ENCODE data around the gene FREM2. TPM values are rescaled to one million over a fixed set of nuclear protein-coding genes. Genes with fewer than 3 reads are reported as not detected.

Gene FREM2
- total RNA-seq, 1 experiment from 2014 or later: 0.08 TPM

GRCh38 chr13:38687246-38688229 is 661 bp downstream of the FREM2 start:
- no peak for DNase-seq (ENCODE audit: low read depth)

GRCh38 chr13:38688674-38689073 is 1.8 kb downstream of the FREM2 start:
- DNase-seq (ENCODE audit: low read depth): no peak

GRCh38 chr13:38690231-38690630 is 3.4 kb downstream of the FREM2 start:
- DNase-seq (ENCODE audit: low read depth): no peak

GRCh38 chr13:38693168-38693567 is 6.3 kb downstream of the FREM2 start:
- DNase-seq (ENCODE audit: low read depth): no peak

GRCh38 chr13:38693641-38694040 is 6.8 kb downstream of the FREM2 start:
- no peak for DNase-seq (ENCODE audit: low read depth)

GRCh38 chr13:38697197-38697596 is 10.3 kb downstream of the FREM2 start:
- no peak for DNase-seq (ENCODE audit: low read depth)

GRCh38 chr13:38697628-38698333 is 10.9 kb downstream of the FREM2 start:
- peak; percentile 15 for DNase-seq (ENCODE audit: low read depth)

- DNase-seq (ENCODE audit: low read depth): no peak
Observed at GRCh38 chr13:38700051-38700450, 13.2 kb downstream of the FREM2 start.

- no peak for DNase-seq (ENCODE audit: low read depth)
Observed at GRCh38 chr13:38702669-38703068, 15.8 kb downstream of the FREM2 start.

GRCh38 chr13:38703255-38703654 is 16.4 kb downstream of the FREM2 start:
- no peak for DNase-seq (ENCODE audit: low read depth)

- DNase-seq (ENCODE audit: low read depth): no peak
Observed at GRCh38 chr13:38705365-38705764, 18.5 kb downstream of the FREM2 start.

- DNase-seq (ENCODE audit: low read depth): no peak
Observed at GRCh38 chr13:38707460-38707859, 20.6 kb downstream of the FREM2 start.

GRCh38 chr13:38713046-38713445 is 26.2 kb downstream of the FREM2 start:
- no peak for DNase-seq (ENCODE audit: low read depth)

- no peak for DNase-seq (ENCODE audit: low read depth)
Observed at GRCh38 chr13:38718374-38718773, 31.5 kb downstream of the FREM2 start.

GRCh38 chr13:38730332-38730731 is 43.5 kb downstream of the FREM2 start:
- no peak for DNase-seq (ENCODE audit: low read depth)

- DNase-seq (ENCODE audit: low read depth): no peak
Observed at GRCh38 chr13:38733146-38733545, 46.3 kb downstream of the FREM2 start.

GRCh38 chr13:38735665-38736440 is 49.0 kb downstream of the FREM2 start:
- DNase-seq (ENCODE audit: low read depth): no peak

- DNase-seq (ENCODE audit: low read depth): no peak
Observed at GRCh38 chr13:38743466-38743865, 56.6 kb downstream of the FREM2 start.

- no peak for DNase-seq (ENCODE audit: low read depth)
Observed at GRCh38 chr13:38752686-38753085, 65.8 kb downstream of the FREM2 start.

- no peak for DNase-seq (ENCODE audit: low read depth)
Observed at GRCh38 chr13:38753878-38754277, 67.0 kb downstream of the FREM2 start.

GRCh38 chr13:38755793-38756192 is 68.9 kb downstream of the FREM2 start:
- no peak for DNase-seq (ENCODE audit: low read depth)

GRCh38 chr13:38758277-38758676 is 71.4 kb downstream of the FREM2 start:
- no peak for DNase-seq (ENCODE audit: low read depth)
